ENCODE measurements around the gene EPN1. TPM values are rescaled to one million over a fixed set of nuclear protein-coding genes. Genes with fewer than 3 reads are reported as not detected.

EPN1 gene
- total and polyA plus RNA-seq, 4 donors: 18.6 to 117 (median 77.8) TPM

DNA sequence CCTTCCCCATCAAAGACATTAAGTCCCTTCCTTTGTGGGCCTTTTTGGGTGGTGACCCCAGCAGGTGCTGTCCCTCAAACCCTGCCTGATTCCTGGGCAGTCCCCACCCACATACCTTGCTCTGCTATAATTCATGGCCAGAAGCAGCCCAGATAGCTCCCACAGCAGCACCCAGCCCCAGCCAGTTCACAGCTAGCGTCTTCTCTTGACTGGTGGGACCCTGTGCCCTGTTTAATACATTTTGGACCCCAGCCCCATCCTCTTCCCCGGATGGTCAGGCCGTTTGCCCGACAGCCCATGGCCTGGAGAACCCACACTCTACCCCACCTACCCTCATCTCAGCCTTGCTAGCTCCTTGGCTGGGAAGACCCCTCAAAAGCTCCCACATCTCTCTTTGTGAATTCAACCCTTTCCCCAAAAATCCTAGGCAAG is 24.9 kb upstream of the EPN1 start:
- Histone ChIP-seq H3K9me3 (ENCODE audit: control insufficient read depth in 4 of 4, low read length in 3 of 4) (no peaks in the 10 kb centered on the region), H3K9ac (ENCODE audit: low read depth in 1 of 2, low read length in 2 of 2) (no peak overlapping the region), H3K4me1 (ENCODE audit: control insufficient read depth in 4 of 4, insufficient read depth in 4 of 4, low read length in 3 of 4) (peaks cover 9 to 28% (median 21%) of the 10 kb centered on the region in 4 donors), H3K4me3 (ENCODE audit: low read depth in 1 of 3, low read length in 3 of 3) (no peak overlapping the region), H3K27me3 (ENCODE audit: control insufficient read depth in 4 of 4, insufficient read depth in 4 of 4, low read length in 3 of 4) (no peaks in the 10 kb centered on the region), H3K27ac (ENCODE audit: low read depth in 1 of 2, low read length in 2 of 2) (no peak overlapping the region), H3K36me3 (ENCODE audit: control insufficient read depth in 4 of 4, insufficient read depth in 3 of 4, low read depth in 1 of 4, low read length in 3 of 4) (peaks cover 0 to 6% (median 0%) of the 10 kb centered on the region in 4 donors)
- TF ChIP-seq RXRA (IDR thresholded peaks at IDR 0.05) (no peak), NR2F2 (IDR thresholded peaks at IDR 0.05) (no peak)
- TF ChIP-seq, protein P1, sequence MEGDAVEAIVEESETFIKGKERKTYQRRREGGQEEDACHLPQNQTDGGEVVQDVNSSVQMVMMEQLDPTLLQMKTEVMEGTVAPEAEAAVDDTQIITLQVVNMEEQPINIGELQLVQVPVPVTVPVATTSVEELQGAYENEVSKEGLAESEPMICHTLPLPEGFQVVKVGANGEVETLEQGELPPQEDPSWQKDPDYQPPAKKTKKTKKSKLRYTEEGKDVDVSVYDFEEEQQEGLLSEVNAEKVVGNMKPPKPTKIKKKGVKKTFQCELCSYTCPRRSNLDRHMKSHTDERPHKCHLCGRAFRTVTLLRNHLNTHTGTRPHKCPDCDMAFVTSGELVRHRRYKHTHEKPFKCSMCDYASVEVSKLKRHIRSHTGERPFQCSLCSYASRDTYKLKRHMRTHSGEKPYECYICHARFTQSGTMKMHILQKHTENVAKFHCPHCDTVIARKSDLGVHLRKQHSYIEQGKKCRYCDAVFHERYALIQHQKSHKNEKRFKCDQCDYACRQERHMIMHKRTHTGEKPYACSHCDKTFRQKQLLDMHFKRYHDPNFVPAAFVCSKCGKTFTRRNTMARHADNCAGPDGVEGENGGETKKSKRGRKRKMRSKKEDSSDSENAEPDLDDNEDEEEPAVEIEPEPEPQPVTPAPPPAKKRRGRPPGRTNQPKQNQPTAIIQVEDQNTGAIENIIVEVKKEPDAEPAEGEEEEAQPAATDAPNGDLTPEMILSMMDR (IDR thresholded peaks at IDR 0.05; ENCODE audit: low read depth, low read length, missing input control): no peak
- no peak for DNase-seq (ENCODE audit: low spot score)
- WGBS: 80% methylated on average over 4 of the region's 4 CpGs

DNA sequence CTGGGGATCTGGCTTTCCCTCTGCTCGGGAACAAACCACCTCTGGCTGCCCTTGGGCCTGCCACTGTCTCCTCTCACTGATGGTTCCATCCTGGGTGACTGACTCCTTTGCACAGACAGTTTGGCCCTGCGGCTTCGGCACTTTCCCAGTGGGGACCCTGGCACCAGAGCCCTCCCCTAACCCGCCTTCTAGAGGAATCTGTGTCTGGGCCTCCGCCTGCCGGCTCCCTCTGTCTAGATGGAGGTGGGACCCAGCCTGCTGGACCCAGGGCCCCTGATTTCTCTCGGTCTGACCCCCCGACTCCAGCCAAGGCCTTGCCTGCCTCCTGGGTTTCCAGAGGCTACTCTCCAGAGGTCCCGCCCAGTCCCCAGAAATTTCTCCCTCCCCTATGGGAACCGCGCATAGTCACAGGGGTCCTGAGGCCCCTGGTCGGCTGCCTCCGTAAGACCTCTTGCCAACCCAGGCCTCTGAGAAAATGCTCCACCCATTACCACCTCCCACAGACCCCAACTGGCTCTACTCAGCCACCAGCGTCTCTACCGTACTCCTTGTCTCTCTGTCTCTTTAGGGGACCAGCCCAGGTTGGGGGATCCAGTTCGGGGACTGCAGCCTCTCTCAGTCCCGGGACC is 24.3 kb upstream of the EPN1 start:
- WGBS: 94% methylated on average over 17 of the region's 17 CpGs
- no peak for TF ChIP-seq RAD21 (IDR thresholded peaks at IDR 0.05)
- no peak for TF ChIP-seq GABPA (IDR thresholded peaks at IDR 0.05 in 1 of 2, conservative IDR thresholded peaks at IDR 0.05 in 1 of 2)
- TF ChIP-seq, protein P2, sequence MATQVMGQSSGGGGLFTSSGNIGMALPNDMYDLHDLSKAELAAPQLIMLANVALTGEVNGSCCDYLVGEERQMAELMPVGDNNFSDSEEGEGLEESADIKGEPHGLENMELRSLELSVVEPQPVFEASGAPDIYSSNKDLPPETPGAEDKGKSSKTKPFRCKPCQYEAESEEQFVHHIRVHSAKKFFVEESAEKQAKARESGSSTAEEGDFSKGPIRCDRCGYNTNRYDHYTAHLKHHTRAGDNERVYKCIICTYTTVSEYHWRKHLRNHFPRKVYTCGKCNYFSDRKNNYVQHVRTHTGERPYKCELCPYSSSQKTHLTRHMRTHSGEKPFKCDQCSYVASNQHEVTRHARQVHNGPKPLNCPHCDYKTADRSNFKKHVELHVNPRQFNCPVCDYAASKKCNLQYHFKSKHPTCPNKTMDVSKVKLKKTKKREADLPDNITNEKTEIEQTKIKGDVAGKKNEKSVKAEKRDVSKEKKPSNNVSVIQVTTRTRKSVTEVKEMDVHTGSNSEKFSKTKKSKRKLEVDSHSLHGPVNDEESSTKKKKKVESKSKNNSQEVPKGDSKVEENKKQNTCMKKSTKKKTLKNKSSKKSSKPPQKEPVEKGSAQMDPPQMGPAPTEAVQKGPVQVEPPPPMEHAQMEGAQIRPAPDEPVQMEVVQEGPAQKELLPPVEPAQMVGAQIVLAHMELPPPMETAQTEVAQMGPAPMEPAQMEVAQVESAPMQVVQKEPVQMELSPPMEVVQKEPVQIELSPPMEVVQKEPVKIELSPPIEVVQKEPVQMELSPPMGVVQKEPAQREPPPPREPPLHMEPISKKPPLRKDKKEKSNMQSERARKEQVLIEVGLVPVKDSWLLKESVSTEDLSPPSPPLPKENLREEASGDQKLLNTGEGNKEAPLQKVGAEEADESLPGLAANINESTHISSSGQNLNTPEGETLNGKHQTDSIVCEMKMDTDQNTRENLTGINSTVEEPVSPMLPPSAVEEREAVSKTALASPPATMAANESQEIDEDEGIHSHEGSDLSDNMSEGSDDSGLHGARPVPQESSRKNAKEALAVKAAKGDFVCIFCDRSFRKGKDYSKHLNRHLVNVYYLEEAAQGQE (IDR thresholded peaks at IDR 0.05): no peak
- no peak for TF ChIP-seq HNF4A (conservative IDR thresholded peaks at IDR 0.05)
- TF ChIP-seq, protein P1 (IDR thresholded peaks at IDR 0.05; ENCODE audit: low read depth, low read length, missing input control): no peak
- no peak for TF ChIP-seq ATF3 (IDR thresholded peaks at IDR 0.05)
- TF ChIP-seq RXRA (IDR thresholded peaks at IDR 0.05): no peak
- TF ChIP-seq JUND (IDR thresholded peaks at IDR 0.05): no peak
- TF ChIP-seq EGR1 (IDR thresholded peaks at IDR 0.05; ENCODE audit: low read depth in 2 of 2): no peak
- TF ChIP-seq FOXA1 (IDR thresholded peaks at IDR 0.05): no peak
- TF ChIP-seq SP1 (IDR thresholded peaks at IDR 0.05): no peak
- no peak for TF ChIP-seq HNF4G (IDR thresholded peaks at IDR 0.05)
- TF ChIP-seq YY1 (IDR thresholded peaks at IDR 0.05): no peak
- no peak for TF ChIP-seq NR2F2 (IDR thresholded peaks at IDR 0.05)
- TF ChIP-seq ZBTB33 (IDR thresholded peaks at IDR 0.05): no peak
- TF ChIP-seq FOXA2 (IDR thresholded peaks at IDR 0.05): no peak
- no peak for TF ChIP-seq TAF1 (conservative IDR thresholded peaks at IDR 0.05)
- TF ChIP-seq, protein P3, sequence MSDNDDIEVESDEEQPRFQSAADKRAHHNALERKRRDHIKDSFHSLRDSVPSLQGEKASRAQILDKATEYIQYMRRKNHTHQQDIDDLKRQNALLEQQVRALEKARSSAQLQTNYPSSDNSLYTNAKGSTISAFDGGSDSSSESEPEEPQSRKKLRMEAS (IDR thresholded peaks at IDR 0.05): no peak

More for the DNA sequence above, 24.3 kb upstream of the EPN1 start:
- Histone ChIP-seq H3K4me1 (ENCODE audit: control insufficient read depth in 4 of 4, insufficient read depth in 4 of 4, low read length in 3 of 4) (peaks cover 9 to 29% (median 22%) of the 10 kb centered on the region in 4 donors), H3K4me3 (ENCODE audit: low read depth in 1 of 3, low read length in 3 of 3) (no peak overlapping the region), H3K27ac (ENCODE audit: low read depth in 1 of 2, low read length in 2 of 2) (no peak overlapping the region), H3K27me3 (ENCODE audit: control insufficient read depth in 4 of 4, insufficient read depth in 4 of 4, low read length in 3 of 4) (no peaks in the 10 kb centered on the region), H3K9ac (ENCODE audit: low read depth in 1 of 2, low read length in 2 of 2) (no peak overlapping the region), H3K9me3 (ENCODE audit: control insufficient read depth in 4 of 4, low read length in 3 of 4) (no peaks in the 10 kb centered on the region), H3K36me3 (ENCODE audit: control insufficient read depth in 4 of 4, insufficient read depth in 3 of 4, low read depth in 1 of 4, low read length in 3 of 4) (no peaks in the 10 kb centered on the region)
- no peak for DNase-seq (ENCODE audit: low spot score)

Data from liver (tissue), 9 donors.